Gastrocnemius medialis (tissue), 4 donors: ENCODE results near the gene CCDC195. TPM values are rescaled to one million over a fixed set of nuclear protein-coding genes. Genes with fewer than 3 reads are reported as not detected.

Experiments
- ATAC-seq, 2 donors: fragments of 150-250 bp; one replicate each; pipeline ENCODE4 v1.9.1; 2016
- DNase-seq, 2 donors: peaks; one replicate each; pipeline ENCODE4 v3.0.0-alpha.2; 2019
- H3K27ac ChIP-seq, 4 donors: fragments of 200-600 bp; sonication (generic); 1 replicate in 1 of 4; 2 replicates in 3 of 4; pipeline ENCODE4 v1.5.1; 2016 to 2018; ENCODE audit warnings: mild to moderate bottlenecking in 2 of 4, moderate library complexity in 1 of 4
- H3K27me3 ChIP-seq, 3 donors: fragments of 200-600 bp; sonication (generic) in 2 of 3; 1 replicate in 1 of 3; 2 replicates in 2 of 3; pipeline versions ENCODE4 v1.5.1 to v1.6.0; 2016 to 2019; ENCODE audit warnings: mild to moderate bottlenecking in 1 of 3, moderate library complexity in 1 of 3
- H3K36me3 ChIP-seq, 2 donors: fragments of 200-600 bp; sonication (generic) in 1 of 2; one replicate each; pipeline ENCODE4 v1.5.1; 2017 to 2018
- H3K4me1 ChIP-seq, 2 donors: fragments of 200-600 bp; sonication (generic) in 1 of 2; one replicate each; pipeline ENCODE4 v1.5.1; 2016 to 2017; ENCODE audit warnings: mild to moderate bottlenecking in 2 of 2
- H3K4me3 ChIP-seq, 4 donors: fragments of 200-600 bp; sonication (generic) in 3 of 4; 1 replicate in 1 of 4; 2 replicates in 3 of 4; pipeline ENCODE4 v1.5.1; 2016 to 2019; ENCODE audit warnings: mild to moderate bottlenecking in 2 of 4
- H3K9me3 ChIP-seq, 3 donors: fragments of 200-600 bp; sonication (generic) in 2 of 3; 1 replicate in 1 of 3; 2 replicates in 2 of 3; pipeline ENCODE4 v1.5.1; 2016 to 2019
- CTCF ChIP-seq, 5 experiments: fragments of 450-650 bp in 3 of 5; fragments of 200-600 bp in 2 of 5; sonication (generic) in 2 of 5; IDR thresholded peaks in 4 of 5; conservative IDR thresholded peaks in 1 of 5; 1 replicate in 4 of 5; 2 replicates in 1 of 5; pipeline ENCODE4 v1.5.1; 2016 to 2019; ENCODE audit warnings: antibody characterized with exemption in 5 of 5, mild to moderate bottlenecking in 3 of 5, moderate library complexity in 3 of 5
- POLR2A ChIP-seq, 2 donors: fragments of 450-650 bp; IDR thresholded peaks; one replicate each; pipeline ENCODE4 v1.6.1; 2017; ENCODE audit warnings: antibody characterized with exemption in 2 of 2, mild to moderate bottlenecking in 2 of 2, moderate library complexity in 2 of 2
- in situ Hi-C, 4 donors: fragments of 200-750 bp; cut with MboI; loops; one replicate each; pipeline versions ENCODE4 v1.15.0 to v1.8.0; 2017; ENCODE audit warnings: low sequenced_read_pairs in 4 of 4
- intact Hi-C: fragments of 100-400 bp; cut with DNase I; formaldehyde crosslinking; loops from one replicate; pipeline ENCODE4 v1.15.1; 2023; ENCODE audit warnings: low total_unique reads
- total RNA-seq, 4 donors: library from RNA; depleted of rRNA; stranded (reverse); fragments of >200 nt; gene quantifications; one replicate each; pipeline versions ENCODE4 v1.1.0 to v1.2.3, GENCODE V29; 2016

Gene CCDC195
- total RNA-seq, 4 donors from 2014 or later, result not detected

GRCh38 chr2:224659714-224660113 is 56.5 kb downstream of the CCDC195 start:
- Histone ChIP-seq H3K36me3 (no peaks in the 10 kb centered on the region), H3K4me1 (no peaks in the 10 kb centered on the region), H3K9me3 (no peaks in the 10 kb centered on the region), H3K27ac (no peak overlapping the region), H3K27me3 (no peaks in the 10 kb centered on the region), H3K4me3 (no peak overlapping the region)
- TF ChIP-seq CTCF (IDR thresholded peaks at IDR 0.05 in 4 of 5, conservative IDR thresholded peaks at IDR 0.05 in 1 of 5), result no peak
- no peak for TF ChIP-seq POLR2A (IDR thresholded peaks at IDR 0.05)
- ATAC-seq, result no peak
- intact Hi-C loops (no loop called here), in situ Hi-C loops (no loop called here)
- no peak for DNase-seq

GRCh38 chr2:224658780-224659405 is 57.3 kb downstream of the CCDC195 start:
- H3K27ac ChIP-seq, result no peak overlapping the region
- in situ Hi-C loops, result no loop called here
- no peaks in the 10 kb centered on the region for H3K4me1 ChIP-seq
- H3K36me3 ChIP-seq, result no peaks in the 10 kb centered on the region
- no peaks in the 10 kb centered on the region for H3K9me3 ChIP-seq
- TF ChIP-seq POLR2A (IDR thresholded peaks at IDR 0.05) (no peak), CTCF (IDR thresholded peaks at IDR 0.05 in 4 of 5, conservative IDR thresholded peaks at IDR 0.05 in 1 of 5) (no peak)
- no peak for DNase-seq
- ATAC-seq, result no peak
- intact Hi-C loops, result no loop called here
- H3K27me3 ChIP-seq, result no peaks in the 10 kb centered on the region
- no peak overlapping the region for H3K4me3 ChIP-seq

- Histone ChIP-seq H3K9me3 (no peaks in the 10 kb centered on the region), H3K4me3 (no peak overlapping the region), H3K27ac (no peak overlapping the region), H3K36me3 (no peaks in the 10 kb centered on the region), H3K27me3 (no peaks in the 10 kb centered on the region), H3K4me1 (no peaks in the 10 kb centered on the region)
- no peak for TF ChIP-seq POLR2A (IDR thresholded peaks at IDR 0.05)
- TF ChIP-seq CTCF (IDR thresholded peaks at IDR 0.05 in 4 of 5, conservative IDR thresholded peaks at IDR 0.05 in 1 of 5), result no peak
- in situ Hi-C loops (no loop called here), intact Hi-C loops (no loop called here)
- DNase-seq, result no peak
- ATAC-seq, result no peak
Observed at GRCh38 chr2:224657349-224657748, 58.8 kb downstream of the CCDC195 start.

GRCh38 chr2:224655006-224655537 is 61.1 kb downstream of the CCDC195 start:
- intact Hi-C loops, result no loop called here
- TF ChIP-seq POLR2A (IDR thresholded peaks at IDR 0.05) (no peak), CTCF (IDR thresholded peaks at IDR 0.05 in 4 of 5, conservative IDR thresholded peaks at IDR 0.05 in 1 of 5) (no peak)
- H3K4me1 ChIP-seq, result no peaks in the 10 kb centered on the region
- no peaks in the 10 kb centered on the region for H3K27me3 ChIP-seq
- no peaks in the 10 kb centered on the region for H3K36me3 ChIP-seq
- no peak overlapping the region for H3K27ac ChIP-seq
- no peak overlapping the region for H3K4me3 ChIP-seq
- no peak for ATAC-seq
- in situ Hi-C loops, result no loop called here
- no peak for DNase-seq
- H3K9me3 ChIP-seq, result no peaks in the 10 kb centered on the region

Other genes starting within 250 kb of the CCDC195 start
- 100 to 1,000 TPM in 3 of 4 donors, 10 to 100 TPM in 1; 94.1 to 120 (median 109) TPM for gene CUL3, start 131.0 kb downstream of the CCDC195 start, total RNA-seq